Activated CD8-positive, alpha-beta memory T cell treated with anti-CD3 and anti-CD28 coated beads, Interleukin-2, amount 50 U/mL, for 48 hours (primary cell): Measurements from ENCODE around the gene RINL.
"Not testable (repeated sequence)": the region's sequence is repeated elsewhere in the genome, so short reads cannot be mapped to it uniquely, and the experiment has no call there.

Experiments
- DNase-seq: peaks from one replicate; pipeline ENCODE4 v3.0.0-alpha.2; 2020

RINL gene

DNA sequence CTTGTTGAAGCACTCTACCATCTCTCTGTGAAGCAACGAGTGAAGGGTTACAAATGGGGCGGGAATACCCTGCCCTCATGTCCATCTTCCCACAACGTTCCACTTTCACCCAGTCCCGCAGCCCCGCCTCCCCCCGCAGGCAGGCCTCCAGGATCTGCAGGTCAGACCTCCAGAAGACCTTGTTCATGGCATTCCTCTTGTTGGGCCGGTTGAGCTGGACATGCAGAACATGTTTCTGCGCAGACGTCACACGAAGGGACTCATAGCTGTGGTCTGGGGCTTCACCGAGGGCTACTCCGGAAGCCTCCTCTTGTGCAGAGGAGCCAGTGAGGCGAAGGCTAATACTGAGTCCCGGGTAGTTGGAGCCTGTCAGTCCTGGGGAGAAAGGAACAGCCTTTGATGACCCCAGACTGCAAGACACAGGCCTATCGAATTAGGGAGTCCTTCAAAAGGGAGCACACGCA is 46.9 kb downstream of the RINL start:
- DNase-seq, result no peak

GRCh38 chr19:38830039-38830733 is 47.9 kb downstream of the RINL start:
- no peak for DNase-seq

DNA sequence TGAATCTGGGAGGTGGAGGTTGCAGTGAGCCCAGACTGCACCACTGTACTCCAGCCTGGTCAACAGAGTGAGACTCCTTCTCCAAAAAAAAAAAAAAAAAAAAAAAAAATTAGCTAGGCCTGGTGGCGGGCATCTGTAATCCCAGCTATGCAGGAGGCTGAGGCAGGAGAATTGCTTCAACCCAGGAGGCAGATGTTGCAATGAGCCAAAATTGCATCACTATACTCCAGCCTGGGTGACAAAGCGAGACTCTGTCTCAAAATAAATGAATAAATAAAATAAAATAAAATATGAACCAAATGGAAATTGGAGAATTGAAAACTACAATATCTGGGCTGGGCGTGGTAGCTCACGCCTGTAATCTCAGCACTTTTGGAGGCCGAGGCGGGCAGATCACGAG is 48.9 kb downstream of the RINL start:
- DNase-seq, result not testable (repeated sequence)

GRCh38 chr19:38826856-38827551 is 51.1 kb downstream of the RINL start:
- no peak for DNase-seq

GRCh38 chr19:38825936-38826335 is 52.1 kb downstream of the RINL start:
- not testable (repeated sequence) for DNase-seq

GRCh38 chr19:38821230-38821825 is 56.7 kb downstream of the RINL start:
- not testable (repeated sequence) for DNase-seq

GRCh38 chr19:38819231-38819920 is 58.7 kb downstream of the RINL start:
- no peak for DNase-seq
